RPMI7951 (cell line): ENCODE results near the gene PRDM1. TPM values are rescaled to one million over a fixed set of nuclear protein-coding genes. Genes with fewer than 3 reads are reported as not detected.
"Not testable (repeated sequence)": the region's sequence is repeated elsewhere in the genome, so short reads cannot be mapped to it uniquely, and the experiment has no call there.

Experiments
- DNase-seq: peaks from one replicate; pipeline ENCODE4 v3.0.0-alpha.2; 2012; ENCODE audit warnings: low read depth
- total RNA-seq: library from RNA; depleted of rRNA; stranded (reverse); fragments of >200 nt; shearing (Covaris generic); gene quantifications from 2 replicates; pipeline ENCODE4 v1.2.3, GENCODE V29; 2014; rRNA removed

The PRDM1 gene
- total RNA-seq, 1 experiment from 2014 or later, result 4.7 TPM

DNA sequence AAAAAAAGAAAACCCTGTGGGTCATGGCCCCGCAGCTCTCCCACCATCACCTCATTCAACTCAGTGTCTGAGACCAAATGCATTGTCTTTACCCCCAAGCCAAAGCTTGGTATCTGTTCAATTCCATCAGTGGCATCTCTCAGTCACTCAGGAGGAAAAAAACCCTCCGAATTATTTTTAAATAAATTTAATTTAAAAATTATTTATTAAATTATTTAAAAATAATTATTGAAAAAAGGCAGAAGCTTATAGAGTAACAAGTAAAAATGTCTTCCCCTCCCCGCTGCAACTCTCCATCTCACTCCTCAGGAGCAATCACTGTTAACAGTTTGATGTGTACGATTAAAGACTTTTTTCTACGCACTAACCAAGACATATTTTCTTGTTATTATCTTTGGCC is 50.7 kb downstream of the PRDM1 start:
- DNase-seq, result no peak

DNA sequence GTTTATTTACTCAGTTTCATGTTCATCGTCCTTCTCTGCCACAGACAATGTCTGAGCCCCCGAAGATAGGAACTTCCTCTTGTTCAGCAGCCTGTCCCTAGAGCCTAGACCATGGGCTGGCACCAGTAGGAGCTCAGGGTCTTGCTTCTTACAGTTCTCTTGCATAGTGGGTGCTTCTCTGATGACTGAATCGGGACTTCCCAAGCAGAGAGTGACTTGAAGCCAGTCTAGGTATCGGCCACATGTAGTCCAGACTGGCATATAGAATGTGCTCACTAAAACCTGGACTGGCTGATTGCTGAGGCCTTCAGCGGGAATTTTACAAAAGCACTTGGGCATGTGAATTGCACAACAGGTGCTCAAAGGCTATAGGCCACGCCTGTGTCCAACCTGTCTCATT is 52.0 kb downstream of the PRDM1 start:
- DNase-seq, result no peak

DNA sequence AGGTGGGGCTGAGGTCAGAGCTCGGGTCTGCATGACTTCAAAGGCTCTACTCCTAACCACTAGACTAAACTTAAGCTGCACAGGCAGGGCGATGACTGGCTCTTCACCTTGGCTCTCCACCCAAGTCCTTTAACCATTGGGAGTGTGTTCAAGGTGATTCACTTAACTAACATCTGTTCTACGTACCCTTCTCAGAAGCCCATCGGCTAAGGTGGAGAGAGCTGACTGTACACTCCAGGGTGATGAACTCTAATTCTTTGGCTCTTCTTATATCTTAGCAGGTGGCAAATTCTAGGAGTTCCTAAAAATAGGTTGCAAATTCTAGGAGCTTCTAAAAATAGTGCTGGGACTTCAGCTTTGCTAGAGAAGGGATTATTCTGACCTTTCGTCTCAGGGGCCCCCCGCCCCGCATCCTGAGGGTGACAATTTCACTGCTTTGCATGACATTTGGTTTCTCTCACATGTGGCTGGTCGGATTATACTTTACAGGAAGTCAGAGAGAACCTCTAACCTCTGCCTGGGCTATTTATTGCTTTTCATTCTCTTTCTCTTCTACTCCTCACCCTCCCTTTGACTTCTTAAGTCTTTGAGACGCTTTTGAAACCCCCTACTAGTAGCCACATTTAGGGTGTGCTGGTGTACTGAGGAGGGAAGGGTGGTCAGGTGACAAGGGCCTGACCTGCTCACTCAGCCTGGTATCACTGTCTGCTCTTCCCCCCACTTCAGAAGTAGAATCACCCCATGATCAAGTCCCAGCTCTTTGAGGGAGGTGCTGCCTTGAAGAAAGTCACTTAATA is 55.5 kb downstream of the PRDM1 start:
- DNase-seq, result no peak

DNA sequence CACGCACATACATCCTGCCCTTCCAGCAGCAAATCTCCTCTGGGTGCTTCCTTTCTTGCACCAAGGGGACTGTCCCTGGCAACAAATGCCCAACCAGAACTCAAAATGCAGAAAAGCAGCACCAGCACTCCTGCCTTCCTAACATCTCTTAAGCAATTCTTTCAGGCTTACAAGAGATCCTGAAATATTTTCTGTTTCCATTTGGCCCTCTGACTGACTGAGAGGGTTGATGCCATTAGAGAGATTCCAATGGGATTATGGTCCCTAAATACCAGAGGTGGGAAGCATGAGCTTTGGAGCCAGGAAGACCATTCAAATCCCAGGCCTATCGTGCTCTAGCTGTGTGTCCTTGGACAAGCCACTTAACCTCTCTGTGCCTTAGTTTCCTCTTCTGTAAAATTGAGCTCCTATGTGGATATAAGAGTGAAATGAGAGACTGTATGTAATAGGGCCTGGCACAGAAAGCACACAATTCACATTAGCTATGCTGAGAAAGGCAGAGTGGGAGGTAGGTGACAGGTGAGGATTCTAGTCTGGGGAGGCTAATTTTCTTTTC is 56.8 kb downstream of the PRDM1 start:
- no peak for DNase-seq

DNA sequence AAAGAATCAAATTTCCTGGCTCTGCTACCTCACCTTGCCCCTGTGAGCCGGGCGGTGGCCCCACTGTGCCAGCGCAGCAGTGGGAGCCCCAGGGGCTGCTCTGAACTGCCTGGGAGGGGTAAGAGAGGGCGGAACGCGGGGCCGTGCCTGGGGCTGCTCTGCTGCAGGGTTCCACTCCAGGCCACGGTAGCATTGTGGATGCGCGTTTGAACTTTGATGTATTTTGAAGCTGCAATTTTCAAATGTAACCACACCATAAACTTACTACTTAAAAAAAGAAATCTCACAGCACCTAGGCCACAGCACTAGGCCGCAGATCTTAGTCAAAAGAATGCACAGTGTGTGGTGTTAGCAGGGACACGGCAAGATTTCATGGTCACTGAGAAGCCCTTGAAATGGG is 57.5 kb downstream of the PRDM1 start:
- no peak for DNase-seq

DNA sequence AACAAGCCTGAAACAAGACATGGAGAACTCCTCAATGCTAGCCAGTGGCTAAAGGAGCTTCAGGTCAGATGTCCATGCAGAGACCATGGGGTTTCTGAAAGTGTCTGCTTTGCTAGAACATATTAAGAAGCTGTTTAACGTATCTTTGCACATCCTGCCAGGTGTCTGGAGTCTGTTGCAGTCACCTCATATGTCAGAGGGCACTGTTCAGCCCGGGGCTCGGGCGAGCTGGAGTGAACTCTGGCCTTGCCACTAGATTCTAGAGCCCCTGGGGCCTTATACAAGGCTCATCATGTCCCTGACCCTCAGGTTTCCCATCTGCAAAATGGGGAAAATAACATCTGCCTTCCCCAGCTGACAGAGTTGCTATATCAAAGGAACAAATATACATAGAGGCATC is 59.0 kb downstream of the PRDM1 start:
- DNase-seq, result no peak

DNA sequence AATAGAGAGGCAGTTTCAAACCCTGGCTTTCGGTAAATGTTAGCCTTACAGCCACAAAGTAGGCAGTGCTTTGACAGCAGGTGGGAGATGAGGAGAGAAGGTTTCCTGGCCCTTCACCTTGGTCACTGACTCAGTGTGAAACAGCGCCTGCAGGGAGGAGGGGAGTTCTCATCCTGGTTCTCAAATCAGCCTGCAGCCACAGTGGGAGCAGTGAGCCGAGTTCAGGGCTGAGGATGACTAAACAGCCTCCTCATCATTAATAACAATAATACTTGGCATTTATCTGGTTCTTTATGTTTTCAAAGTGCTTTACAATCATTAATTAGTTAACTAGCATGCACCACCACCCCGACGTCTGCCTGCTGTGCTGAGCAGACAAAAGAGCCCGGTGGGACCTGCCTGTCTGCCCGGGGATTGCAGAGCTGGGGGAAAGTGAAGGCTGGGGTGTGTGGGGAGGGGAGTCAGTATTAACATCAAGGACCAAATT is 59.6 kb downstream of the PRDM1 start:
- DNase-seq, result peak; percentile 34

DNA sequence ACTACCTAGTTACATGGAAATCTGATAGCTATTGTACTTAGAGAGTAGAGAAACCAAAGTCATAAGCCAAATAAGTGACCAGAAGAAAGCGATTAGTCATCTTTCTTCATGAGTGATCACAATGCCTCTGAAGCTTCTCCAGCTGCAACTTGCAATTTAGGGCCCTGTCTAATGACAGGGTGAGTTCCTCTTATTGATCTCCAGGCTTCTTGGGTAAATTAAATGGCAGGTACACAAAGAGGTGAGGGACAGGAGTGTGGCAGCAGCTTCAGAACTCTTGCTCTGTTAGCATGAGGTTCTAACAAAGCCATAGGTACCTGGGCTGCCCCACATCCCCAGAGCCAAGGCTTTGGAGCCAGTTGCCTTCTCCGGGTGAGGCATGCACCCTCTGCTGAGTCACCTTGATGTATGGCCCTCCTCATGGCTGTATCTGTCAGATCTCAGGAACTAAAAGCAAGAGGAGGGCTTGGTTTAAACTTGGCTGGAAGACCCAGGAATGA is 60.8 kb downstream of the PRDM1 start:
- DNase-seq, result peak; percentile 70

DNA sequence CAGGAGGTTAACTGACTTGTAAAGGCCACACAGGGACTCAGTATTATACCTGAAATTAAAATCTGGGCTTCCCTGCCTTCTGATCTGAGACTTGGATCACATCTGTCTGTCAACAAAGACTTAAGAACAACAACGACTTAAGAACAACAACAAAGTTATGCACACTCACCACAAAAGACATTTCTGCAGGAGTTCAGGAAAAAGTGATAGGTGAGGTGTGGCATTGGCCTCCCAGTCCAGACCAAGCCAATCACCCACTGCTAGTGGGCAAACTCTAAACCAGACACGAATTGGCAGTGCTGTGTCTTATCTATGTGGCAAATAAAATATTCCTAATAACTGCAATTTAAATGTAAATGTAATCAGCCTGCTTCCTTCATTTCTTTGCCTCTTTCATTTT is 61.3 kb downstream of the PRDM1 start:
- no peak for DNase-seq

DNA sequence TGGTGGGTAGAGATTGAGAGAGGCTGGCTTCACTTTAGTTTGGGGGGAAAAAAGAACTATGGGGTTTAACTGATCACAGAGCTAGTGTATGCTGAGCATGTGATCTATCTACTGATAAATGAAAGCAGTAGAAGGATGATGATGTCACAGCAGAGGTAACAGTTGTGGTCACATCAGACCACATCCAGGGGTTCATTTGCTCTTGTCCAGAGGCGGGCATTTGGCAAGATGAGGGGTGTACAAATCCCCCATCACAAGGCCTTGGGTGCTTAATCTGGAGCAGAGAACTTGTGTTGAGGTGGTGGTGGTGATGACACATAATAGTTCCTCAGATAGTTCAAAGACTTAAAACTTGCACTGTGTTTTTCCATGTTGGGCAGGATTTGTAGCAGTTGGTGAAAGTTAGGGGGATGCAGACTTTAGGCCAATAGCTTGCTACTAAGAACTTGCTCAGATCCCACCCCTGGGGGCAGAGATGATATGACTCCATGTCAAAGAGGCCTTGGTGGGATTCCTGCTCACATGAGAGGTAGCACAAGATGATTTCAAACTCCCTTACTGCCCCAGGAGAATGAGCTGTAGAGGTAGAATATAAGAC is 63.4 kb downstream of the PRDM1 start:
- DNase-seq, result no peak

DNA sequence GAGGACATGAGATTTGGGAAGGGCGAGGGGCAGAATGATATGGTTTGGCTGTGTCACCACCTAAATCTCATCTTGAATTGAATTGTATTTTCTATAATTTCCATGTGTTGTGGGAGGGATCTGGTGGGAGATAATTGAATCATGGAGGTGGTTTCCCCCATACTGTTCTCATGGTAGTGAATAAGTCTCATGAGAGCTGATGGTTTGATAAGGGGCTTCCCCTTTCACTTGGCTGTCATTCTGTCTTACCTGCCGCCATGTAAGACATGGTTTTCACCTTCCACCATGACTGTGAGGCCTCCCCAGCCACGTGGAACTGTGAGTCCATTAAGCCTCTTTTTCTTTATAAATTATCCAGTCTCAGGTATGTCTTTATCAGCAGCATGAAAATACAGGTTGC is 66.3 kb downstream of the PRDM1 start:
- DNase-seq, result not testable (repeated sequence)

DNA sequence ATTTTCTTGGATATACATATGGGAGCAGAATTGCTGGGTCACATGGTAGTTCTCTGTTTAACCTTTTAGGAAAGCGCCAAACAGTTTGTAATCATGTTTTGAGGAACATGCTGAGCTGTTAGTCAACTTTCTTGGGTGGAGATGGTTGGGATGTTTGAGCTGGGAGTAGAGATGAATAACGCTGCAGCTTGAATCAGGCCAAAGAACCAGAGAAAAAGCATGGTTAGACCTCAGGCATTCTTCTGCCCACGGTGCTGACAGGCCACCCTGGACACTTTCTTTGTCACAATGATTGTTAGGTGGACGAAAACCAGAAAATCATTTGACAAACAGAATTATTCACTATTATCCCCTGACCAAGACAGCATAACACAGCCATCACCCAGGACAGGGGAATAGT is 66.8 kb downstream of the PRDM1 start:
- DNase-seq, result no peak

DNA sequence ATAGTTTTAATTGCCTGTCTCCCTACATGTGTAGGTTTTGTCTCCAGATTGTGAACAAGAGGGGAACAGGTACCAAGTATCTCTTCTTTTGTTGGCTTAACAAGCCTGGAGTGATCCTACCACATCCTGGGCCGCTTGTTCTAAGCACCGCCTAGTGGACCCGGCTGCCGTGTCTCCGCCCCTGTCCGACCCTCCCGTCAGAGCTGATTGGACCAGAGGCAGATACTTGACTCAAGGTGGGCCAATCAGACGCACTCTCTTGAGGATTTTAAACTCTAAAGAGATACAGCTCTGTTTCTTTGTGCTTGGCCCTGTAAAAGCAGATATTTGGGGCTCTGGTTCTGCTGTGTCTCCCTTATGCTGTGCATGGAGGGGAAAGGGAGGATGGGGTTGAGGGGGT is 68.2 kb downstream of the PRDM1 start:
- no peak for DNase-seq

DNA sequence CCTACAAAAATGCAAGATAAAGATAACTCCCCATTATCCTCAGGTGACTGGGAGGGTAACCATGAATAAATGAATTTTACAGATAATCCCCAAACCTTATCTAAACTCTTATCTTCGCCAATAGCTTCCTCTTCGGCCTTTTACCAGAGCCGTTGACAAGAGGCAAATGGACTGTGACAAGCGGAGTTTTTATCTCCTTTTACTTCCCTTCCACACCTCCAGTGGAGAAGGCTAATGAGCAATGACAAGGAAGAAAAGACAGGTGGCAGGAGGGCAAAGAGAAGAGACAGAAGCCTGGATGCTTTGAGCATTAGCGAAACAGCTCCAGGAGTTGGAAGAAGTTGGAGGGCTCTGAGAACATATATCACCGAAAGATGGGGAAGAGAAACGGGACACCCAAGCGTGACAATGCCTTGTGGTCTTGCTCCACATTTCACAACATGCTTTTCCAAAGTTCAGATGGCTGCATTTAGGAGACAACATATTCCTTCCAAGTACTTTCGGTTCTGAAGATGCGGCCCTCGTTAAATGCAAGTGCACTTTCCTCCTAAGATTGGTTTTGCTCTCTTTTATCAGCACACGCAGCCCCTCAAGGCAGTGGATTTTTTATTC is 69.2 kb downstream of the PRDM1 start:
- DNase-seq, result no peak

DNA sequence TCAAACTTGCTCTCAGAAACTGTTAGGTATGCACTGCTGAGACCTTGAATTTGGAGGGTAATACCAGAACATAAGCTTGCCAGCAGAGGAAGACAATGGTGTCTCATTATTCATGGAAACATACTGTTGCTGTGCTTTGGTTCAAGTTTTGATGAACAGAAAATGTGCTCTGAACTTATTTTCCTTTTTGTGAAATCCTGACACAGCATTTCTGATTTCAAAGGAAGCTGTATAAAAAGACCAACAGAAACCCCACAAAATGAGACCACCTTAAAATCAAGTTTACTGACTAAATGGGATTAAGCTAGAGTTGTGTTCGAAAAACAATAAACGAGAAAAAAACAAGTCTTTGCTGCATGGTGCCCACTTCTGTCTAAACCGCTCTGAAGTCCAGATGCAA is 70.3 kb downstream of the PRDM1 start:
- DNase-seq, result no peak

DNA sequence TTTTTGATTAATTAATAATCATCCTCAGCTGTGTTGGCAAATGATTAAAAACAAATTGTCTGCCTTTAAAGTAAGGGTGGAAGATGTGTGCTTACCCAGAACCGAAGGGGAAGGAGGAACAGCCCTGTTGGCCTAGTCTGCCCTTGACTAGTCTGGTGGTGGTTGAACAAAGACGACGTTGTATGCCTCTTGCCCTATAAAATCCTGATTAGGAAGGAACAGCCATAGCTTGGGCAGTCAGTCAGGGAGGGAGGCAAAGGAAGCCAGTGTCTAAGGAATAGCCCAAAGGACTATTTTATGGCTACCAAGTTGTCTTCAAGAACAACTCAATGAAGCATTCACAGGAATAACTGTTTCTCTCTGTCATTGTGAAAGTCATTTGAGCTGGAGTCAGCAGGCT is 70.7 kb downstream of the PRDM1 start:
- peak; percentile 38 for DNase-seq

DNA sequence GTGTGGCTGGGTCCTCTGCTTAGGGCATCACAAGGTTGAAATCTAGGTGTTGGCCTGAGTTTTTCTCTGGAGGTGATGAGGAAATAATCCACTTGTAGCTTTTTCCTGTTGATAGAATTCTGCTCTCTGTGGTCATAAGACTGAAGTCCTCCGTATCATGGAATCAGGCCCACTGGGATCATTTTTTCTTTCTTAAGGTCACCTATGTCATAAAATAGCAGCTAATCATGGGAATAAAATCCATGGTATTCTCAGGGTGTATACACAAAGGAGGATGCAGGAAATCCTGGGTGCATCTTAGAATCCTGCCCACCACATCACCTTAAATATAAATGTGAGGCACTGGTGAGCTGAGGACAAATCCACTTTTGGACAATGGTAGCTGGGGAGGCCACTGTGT is 72.7 kb downstream of the PRDM1 start:
- DNase-seq, result no peak

Other genes with a start within 250 kb of the PRDM1 start
- 66.0 and 88.3 TPM in 2 replicates for gene ATG5, start 239.4 kb downstream of the PRDM1 start, total RNA-seq